Sciatic nerve (tissue), 2 donors: Measurements from ENCODE around the gene FAM78A. TPM values are rescaled to one million over a fixed set of nuclear protein-coding genes. Genes with fewer than 3 reads are reported as not detected.
A peak's percentile ranks its signal among the peaks of the same experiment; 100 is the strongest.

Experiments used
- ATAC-seq: fragments of 200-7000 bp; cut with Tn5 transposase; one replicate; pipeline ENCODE4 v1.9.1; 2020; ENCODE audit warnings: mild to moderate bottlenecking, moderate library complexity
- DNase-seq: peaks from one replicate; pipeline ENCODE4 v3.0.0-alpha.2; 2020; ENCODE audit warnings: low spot score
- intact Hi-C: fragments of 100-400 bp; cut with DNase I; formaldehyde crosslinking; loops from one replicate; pipeline ENCODE4 v1.14.2; 2022
- total RNA-seq: library from RNA; stranded (reverse); fragmentation: NEBNext Ultra II Directional; extraction: Animal tissue kit (Norgen Biotek cat#: 25700); gene quantifications from one replicate; pipeline ENCODE4 v1.2.1, GENCODE V29; 2021
- donor health status: DM: no; HTN: no; CAD: no.
- donor health status: DM: no; HTN: no; CAD: no.

FAM78A gene
- total RNA-seq, 1 donor from 2014 or later, result 4.2 TPM

DNA sequence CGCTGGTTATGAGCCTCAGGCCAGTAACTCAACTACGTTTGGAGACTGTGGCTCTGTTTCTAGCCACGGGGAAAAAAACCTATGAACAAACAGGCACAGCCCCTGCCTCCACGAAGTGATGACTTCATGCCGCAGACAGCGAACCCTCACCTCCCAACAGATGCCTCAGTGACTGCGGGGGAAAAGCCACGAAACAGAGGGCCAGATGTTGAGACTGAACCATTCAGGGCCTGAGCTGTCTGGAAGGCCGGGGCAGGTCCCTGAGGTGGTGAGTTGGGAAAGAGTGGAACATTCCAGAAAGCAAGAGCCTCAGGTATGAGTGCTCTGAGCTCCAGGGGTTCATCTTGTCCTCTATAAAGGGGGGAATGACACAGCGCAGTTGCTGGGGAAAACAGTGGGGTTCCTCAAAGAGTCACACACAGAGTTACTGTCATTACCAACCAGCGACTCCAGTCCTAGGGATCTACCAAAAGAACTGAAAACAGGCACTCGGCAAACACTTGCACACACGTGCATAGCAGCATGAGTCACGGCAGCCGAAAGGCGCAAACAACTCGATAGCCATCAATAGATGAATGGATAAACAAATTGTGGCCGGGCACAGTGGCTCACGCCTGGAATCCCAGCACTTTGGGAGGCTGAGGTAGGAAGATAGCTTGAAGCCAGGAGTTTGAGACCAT lies 28.5 kb upstream of the FAM78A start:
- ATAC-seq (peak; percentile 89), DNase-seq (no peak)
- intact Hi-C loops, result no loop called here

DNA sequence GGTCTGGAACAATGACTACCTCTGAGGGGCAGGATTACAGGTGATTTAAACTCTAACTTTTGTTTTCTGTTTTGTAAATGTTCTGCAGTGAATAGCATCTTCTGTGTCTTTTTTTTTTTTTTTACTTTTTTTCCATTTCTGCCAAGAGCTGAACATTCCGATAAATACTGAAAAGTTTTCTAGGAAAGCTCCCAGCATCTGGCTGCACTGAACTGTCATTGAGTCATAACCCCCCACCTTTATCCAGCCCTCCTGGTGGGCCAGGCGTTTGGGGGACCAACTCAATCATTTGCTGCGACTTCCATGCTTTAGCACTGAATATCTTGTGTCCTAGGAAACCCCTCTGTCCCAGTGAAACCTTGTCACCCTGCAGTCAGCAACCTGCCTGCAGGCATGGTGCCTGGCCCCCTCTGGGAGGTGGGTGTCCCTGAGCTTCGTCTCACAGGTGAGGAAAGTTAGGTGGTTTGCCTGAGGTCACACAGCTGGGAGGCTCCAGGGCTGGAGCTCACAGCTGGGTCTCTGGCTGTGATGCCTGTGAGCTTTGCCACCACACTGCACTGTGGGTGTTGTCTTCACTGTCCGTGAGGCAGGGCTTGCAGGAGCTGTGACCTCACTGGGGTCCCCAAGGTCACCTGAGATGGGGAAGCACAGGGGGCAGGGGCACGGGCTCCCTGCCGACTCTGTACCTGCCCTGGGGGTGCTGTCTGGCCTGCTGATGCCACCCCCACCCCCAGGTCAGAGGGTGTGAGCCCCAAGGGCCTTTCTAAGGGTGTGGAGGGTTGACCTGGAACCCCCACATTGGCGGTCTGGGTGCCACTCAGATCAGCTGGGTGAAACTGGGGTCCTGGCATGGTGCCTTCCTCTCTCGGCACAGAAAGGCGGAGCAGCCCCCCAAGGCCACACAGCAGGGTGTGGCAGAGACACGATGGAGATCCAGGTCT lies 27.3 kb upstream of the FAM78A start:
- ATAC-seq (peak; percentile 31), DNase-seq (no peak)
- intact Hi-C loops, result no loop called here

DNA sequence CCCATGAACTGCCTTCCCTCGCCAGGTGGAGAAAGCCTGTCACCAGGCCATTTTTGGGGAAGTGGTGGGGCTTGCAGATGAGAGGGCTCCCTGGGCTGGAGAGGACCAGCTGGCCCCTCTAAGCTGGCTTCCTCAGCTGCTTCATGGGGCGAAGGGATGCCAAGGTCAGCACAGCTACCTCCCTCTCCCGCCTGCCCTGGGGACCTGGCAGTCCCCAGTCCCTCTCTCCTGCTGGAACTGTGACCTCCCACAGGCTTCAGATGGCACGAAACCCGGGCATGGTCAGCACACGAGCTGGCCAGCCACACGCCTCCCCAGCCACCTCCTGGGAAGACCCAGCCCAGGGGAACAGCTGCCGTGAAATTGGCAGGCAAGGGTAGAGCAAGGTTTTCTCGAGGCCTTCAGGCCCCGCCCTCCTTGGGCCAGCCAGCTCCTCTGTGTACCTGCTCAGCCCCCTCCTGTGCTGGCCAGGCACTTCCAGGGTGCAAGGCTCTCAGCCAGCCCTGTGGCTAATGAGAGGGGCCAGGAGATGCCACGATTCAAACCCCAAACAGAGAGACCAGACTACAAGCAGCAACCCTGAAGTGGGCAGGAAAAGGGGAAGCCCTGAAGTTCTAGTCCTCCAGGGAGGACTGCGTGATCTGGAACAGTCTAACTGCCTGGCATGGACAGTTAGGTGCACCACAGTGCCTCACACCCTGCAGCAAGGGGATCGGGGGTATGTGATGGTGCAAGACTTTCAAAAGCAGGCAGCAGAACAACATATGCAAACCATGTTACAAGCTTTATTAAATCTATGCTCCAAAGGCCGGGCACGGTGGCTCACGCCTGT lies 26.1 kb upstream of the FAM78A start:
- ATAC-seq, result no peak
- intact Hi-C loops, result no loop called here
- DNase-seq, result no peak

- no peak for DNase-seq
- no peak for ATAC-seq
- intact Hi-C loops, result no loop called here
Measured at GRCh38 chr9:131300444-131300843, 24.1 kb upstream of the FAM78A start.

GRCh38 chr9:131299961-131300347 lies 23.6 kb upstream of the FAM78A start:
- DNase-seq (no peak), ATAC-seq (no peak)
- intact Hi-C loops, result no loop called here

DNA sequence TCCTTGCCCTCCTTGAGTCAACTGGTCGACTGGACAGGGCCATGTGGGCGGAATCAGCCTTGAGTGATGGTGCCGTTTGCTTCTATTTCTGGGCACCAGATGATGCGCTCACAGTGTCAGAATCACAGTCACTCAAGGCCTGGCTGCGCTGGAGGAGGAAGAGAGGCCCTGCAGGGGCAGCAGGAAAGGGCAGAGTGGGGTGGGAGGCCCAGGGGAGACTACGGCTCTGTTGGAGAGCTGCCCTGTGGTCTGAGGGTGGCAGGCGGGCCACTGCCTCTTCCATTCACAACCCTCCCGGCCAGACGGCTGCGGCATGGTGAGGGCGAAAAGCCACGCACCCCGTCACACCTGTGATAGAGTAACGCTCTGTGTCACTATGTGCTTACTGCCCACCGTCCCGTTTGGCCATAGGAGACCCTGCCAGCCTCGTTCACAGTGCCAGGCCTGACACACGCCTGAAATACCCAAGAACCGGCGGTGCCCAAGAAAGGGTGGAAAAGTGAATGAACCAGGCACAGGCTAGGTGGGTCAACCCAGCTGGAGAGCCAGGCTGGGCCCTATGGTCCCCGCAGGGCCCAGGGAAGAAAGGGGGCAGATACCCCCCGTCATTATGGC lies 23.1 kb upstream of the FAM78A start:
- intact Hi-C loops, result no loop called here
- no peak for ATAC-seq
- no peak for DNase-seq

DNA sequence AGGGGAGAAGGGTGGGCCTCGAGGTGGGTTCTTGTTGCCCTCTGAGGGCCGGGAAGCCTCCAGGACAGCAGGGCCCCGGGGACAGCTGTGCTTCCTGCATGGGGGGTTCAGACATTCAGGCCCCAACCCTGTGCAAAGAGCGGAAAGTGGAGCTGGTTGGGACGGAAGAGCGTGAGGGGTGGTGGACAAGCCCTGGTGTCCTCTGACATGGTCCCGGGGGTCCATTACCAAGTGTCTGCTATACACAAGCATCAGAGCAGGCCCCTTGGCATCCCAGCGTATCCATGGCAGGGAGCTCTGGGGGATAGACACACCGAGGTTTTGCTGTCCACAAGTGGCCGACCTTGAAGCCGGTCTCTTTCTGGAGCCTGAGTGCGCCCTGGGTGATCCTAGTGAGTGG lies 22.5 kb upstream of the FAM78A start:
- DNase-seq, result no peak
- intact Hi-C loops, result no loop called here
- ATAC-seq, result no peak

DNA sequence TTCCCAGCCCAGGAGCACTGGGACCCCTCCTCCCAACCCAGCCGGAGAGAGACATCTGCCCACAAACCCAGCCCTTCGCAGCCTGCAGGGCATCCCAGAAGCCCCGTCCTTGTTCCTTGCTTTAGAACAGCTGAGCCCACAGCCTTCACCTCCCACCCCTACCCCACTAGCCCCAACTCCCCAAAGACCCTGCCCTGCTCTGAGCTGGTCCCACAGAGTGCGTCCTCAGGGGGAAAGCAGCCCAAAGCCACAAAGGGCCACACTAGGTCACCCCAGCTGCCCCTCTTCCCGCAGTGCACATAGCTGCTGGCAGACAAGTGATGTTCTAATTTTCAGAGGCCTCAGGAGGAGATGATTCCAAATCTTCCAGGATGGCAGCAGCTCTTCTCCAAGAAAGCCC lies 22.0 kb upstream of the FAM78A start:
- intact Hi-C loops, result no loop called here
- DNase-seq, result no peak
- ATAC-seq, result no peak

GRCh38 chr9:131297903-131298302 lies 21.6 kb upstream of the FAM78A start:
- intact Hi-C loops, result no loop called here
- no peak for ATAC-seq
- no peak for DNase-seq

DNA sequence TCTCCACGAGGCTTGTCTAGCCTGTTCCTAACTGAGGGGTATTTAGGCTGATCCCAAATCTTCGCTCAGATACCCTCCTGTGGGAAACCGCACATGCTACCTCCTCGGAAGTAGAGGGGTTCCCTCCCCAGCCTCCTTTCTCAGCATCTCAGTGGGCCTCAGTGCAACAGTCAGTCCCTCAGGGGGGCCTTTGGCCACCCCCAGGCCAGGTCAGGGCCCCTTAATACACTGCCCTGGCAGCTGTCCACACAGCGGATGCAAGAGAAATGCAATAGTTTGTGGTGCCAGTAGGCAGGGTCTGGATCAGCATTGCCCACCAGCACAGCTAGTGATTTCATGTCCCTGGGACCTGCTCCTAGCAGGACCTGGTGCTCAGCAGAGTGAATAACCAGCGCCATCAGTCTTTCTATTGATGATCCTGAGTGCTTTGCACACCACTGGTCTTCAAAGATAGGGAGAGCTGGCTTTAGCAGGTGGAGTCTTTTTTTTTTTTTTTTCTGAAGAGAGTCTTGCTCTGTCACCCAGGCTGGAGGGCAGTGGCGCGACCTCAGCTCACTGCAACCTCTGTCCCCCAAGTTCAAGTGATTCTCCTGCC lies 20.7 kb upstream of the FAM78A start:
- intact Hi-C loops, result no loop called here
- no peak for ATAC-seq

DNA sequence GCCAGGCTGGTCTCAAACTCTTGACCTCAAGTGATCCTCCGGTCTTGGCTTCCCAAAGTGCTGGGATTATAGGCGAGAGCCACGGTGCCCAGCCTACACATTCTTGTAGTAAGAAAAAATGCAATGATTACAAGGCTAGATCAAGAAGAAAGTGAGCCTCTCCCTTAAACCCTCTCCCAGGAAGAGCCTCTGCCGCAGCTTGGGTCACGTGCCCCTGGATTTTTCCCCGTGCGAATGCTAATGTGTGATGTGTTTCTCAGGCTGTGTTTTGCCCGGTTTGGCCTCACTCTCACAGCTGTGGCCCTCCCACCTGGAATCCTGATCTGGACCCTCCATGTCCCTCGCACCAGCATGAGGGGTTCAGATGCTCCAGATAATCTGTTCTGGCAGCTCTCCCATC lies 20.1 kb upstream of the FAM78A start:
- ATAC-seq, result no peak
- intact Hi-C loops, result no loop called here
- DNase-seq, result no peak

More for the DNA sequence above, 20.7 kb upstream of the FAM78A start:
- no peak for DNase-seq

DNA sequence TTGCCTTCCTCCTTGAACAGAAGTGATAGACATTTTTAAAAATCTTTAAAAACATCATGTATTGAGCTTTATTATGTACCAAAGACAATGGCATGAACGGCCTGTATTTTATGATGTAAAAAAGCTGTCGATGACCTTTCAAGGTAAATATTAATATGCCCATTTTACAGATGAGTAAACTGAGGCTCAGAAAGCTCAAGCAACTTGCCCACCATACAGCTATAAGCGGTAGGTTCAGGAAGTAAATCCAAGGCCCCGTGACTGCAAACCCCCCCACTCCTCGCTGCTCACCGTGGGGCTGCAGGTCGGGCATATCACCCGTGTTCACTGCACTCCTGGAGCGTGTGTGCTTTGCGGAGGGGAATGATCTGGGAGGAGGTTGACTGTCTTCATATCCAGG lies 16.6 kb upstream of the FAM78A start:
- DNase-seq (no peak), ATAC-seq (no peak)
- intact Hi-C loops, result no loop called here

DNA sequence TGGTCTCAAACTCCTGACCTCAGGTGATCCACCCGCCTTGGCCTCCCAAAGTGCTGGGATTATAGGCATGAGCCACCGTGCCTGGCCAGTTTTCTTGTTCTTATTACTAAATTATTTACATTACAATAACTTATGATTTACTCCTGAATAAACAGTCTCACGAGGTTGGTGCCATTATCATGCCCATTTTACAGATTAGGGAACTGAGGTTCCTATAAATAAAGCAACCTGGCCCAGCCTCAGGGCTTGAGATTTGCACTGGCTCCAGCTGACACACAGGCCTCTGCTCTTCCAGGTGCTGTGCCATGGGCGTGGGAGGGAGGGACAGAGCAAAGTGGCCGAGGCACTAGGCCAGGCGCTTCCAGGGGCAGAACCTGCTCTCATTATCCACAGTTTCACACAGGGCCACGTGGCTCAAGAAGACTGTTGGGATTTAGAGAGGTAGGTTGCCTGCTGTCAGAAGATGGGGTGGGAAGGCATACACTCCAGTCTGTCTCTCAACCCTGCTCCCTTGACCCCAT lies 15.5 kb upstream of the FAM78A start:
- intact Hi-C loops, result no loop called here
- ATAC-seq, result no peak
- DNase-seq, result no peak

- DNase-seq, result no peak
- intact Hi-C loops, result no loop called here
- no peak for ATAC-seq
Measured at GRCh38 chr9:131290767-131291370, 14.6 kb upstream of the FAM78A start.

- ATAC-seq, result peak; percentile 41
- intact Hi-C loops, result no loop called here
- no peak for DNase-seq
Measured at GRCh38 chr9:131290036-131290766, 13.9 kb upstream of the FAM78A start.

DNA sequence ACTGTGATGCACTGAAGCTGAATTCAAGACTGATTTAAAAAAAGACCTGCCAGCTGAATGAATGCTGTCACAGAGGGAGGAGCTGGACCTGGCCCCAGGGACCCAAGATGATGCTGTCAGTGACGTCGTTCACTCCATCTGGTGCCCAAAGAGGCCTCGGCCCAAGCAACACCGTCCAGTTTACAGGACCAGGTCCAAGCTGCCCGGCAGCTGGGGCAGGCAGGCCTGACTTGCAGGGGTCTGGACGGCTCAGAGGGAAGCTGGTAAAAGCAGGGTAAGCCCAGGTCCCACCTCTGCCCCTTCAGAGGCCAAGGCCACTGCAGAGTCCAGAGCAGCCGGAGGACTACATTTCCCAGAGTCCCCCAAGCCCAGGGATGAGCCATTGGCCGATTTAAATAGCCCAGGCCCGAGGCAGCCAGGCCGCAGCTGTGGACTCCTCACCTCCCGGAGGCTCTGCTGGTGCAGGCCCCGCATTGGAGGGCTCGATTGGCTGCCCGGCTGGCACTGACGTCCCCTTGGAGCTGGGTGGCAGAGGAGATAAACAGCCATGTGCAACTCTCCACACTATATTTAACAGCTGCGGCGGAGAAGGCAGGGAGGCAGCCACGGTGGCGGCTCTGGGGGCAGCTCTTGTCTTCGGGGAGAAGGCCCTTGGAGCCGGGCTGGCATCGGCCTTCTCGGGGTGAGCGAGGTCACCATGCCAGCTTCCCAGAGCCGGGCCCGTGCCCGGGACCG lies 13.2 kb upstream of the FAM78A start, which contains the start of gene PLPP7:
Gene PLPP7 (plus strand): TSS at position 423 of the 735 bp plus-strand sequence. CDS start 275 bp downstream, at position 698.
- intact Hi-C loops, result no loop called here
- ATAC-seq (peak; percentile 96), DNase-seq (peak; percentile 83)

DNA sequence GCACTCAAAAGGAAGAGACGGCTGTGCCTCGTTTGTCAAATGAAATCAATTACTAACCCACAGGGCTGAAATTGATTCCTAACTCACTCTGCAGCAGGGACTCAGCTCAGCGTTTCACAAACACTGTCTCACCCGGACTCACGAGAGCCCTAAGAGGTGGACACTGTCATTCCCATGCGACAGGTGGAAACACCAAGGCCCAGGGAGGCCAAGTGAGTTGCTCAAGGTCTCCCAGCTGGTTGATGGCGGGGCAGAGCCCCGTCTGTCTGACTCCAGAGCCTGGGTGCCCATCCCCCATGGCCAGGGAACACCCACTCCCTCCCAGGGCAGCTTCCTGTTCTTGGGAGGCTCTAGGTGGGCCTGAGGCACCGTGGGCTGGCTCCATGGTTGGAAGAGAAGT lies 11.9 kb upstream of the FAM78A start:
- DNase-seq (no peak), ATAC-seq (no peak)
- intact Hi-C loops, result no loop called here
